Ovary (tissue), 9 donors: ENCODE measurements around the gene ZNF296. TPM values are rescaled to one million over a fixed set of nuclear protein-coding genes. Genes with fewer than 3 reads are reported as not detected.

ENCODE experiments used
- DNase-seq, 5 donors: peaks; one replicate each; pipeline ENCODE4 v3.0.0-alpha.2; 2019 to 2020
- H3K27ac ChIP-seq, 2 donors: fragments of 200-600 bp; one replicate each; pipeline versions ENCODE4 v1.5.1 to v1.8.0; 2019 to 2022
- H3K27me3 ChIP-seq: fragments of 200-600 bp; one replicate; pipeline ENCODE4 v1.8.0; 2022
- H3K36me3 ChIP-seq: fragments of 200-600 bp; sonication (generic); one replicate; pipeline ENCODE4 v1.5.1; 2019
- H3K4me1 ChIP-seq: one replicate; pipeline ENCODE4 v1.8.1; 2013; ENCODE audit warnings: mild to moderate bottlenecking, moderate library complexity; ENCODE audit not compliant: insufficient read depth
- H3K4me3 ChIP-seq: fragments of 200-600 bp; sonication (generic); one replicate; pipeline ENCODE4 v1.5.1; 2017
- H3K9me3 ChIP-seq, 2 donors: fragments of 200-600 bp in 1 of 2; sonication (generic) in 1 of 2; one replicate each; pipeline versions ENCODE4 v1.5.1 to v1.8.1; 2013 to 2019; ENCODE audit warnings: mild to moderate bottlenecking in 1 of 2, moderate library complexity in 1 of 2
- CTCF ChIP-seq, 3 donors: fragments of 450-650 bp in 2 of 3; fragments of 200-600 bp in 1 of 3; IDR thresholded peaks; one replicate each; pipeline versions ENCODE4 v1.5.1 to v1.8.0; 2016 to 2022; ENCODE audit warnings: antibody characterized with exemption in 3 of 3, mild to moderate bottlenecking in 1 of 3
- EP300 ChIP-seq: sonication (generic); formaldehyde crosslinking; IDR thresholded peaks from one replicate; pipeline ENCODE4 v1.6.1; 2017; ENCODE audit warnings: antibody characterized with exemption
- POLR2A ChIP-seq: fragments of 450-650 bp; IDR thresholded peaks from one replicate; pipeline ENCODE4 v1.6.1; 2017; ENCODE audit warnings: antibody characterized with exemption, mild to moderate bottlenecking, moderate library complexity
- WGBS, 3 donors: extraction: QIAGEN DNeasy Blood & Tissue Kit in 1 of 3; methylation state at CpG; one replicate each; pipeline versions ENCODE4 v1.1.5 to v1.1.7; 2013 to 2017; 5-methylcytosine and 5-hydroxymethylcytosine counted together
- intact Hi-C, 4 donors: fragments of 100-400 bp; cut with DNase I; formaldehyde crosslinking; loops; one replicate each; pipeline versions ENCODE4 v1.11.0 to v1.15.1; 2022 to 2023
- polyA plus RNA-seq, 2 donors: library from polyadenylated mRNA; stranded (reverse); fragments of 200-250 nt in 1 of 2; fragments of 350-450 nt in 1 of 2; fragmentation: Illumina TruSeq in 1 of 2; extraction: RNeasy Lipid Tissue Mini Kit (QIAGEN cat#74804) in 1 of 2; gene quantifications; one replicate each; pipeline ENCODE4 v1.2.3, GENCODE V29; 2013 to 2014
- total RNA-seq, 7 donors: library from RNA; depleted of rRNA in 2 of 7; stranded (reverse); fragments of >200 nt in 2 of 7; fragmentation: NEBNext Ultra II Directional in 3 of 7; extraction: Animal tissue kit (Norgen Biotek cat#: 25700) in 3 of 7; gene quantifications; one replicate each; pipeline versions ENCODE4 v1.1.0 to v1.2.4, GENCODE V29; 2016 to 2023
- donor health status: DM: no; HTN: no; CAD: no; lungs with moderate emphysema.
- donor health status: DM: no; HTN: no; CAD: no.
- donor health status: Bipolar disorder and iron deficiency.
- donor health status: DM: yes; HTN: yes; CAD: no.
- donor health status: DM: no; HTN: no; CAD: no.
- donor health status: DM: yes; HTN: yes; CAD: no.

The ZNF296 gene
- total and polyA plus RNA-seq, 9 donors = 0.24 to 2.4 (median 0.41) TPM; not detected in 1

DNA sequence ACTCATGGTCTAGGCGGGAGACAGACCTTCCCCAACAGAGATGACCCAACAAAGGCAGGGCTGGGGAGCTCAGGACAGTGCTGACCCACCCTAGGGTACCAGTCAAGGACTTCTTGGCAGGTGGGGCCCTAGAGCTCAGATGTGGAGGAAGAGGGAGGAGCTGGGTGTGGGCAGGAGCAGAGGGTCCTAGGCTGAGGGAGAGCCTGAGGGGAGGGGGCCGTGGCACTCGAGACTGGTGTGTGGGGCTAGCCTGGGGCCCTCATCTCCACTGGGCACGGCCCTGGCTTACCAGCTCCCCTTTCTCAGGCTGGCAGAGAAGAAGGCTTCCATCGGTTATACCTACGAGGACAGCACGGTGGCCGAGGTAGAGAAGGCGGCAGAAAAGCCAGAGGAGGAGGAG lies 18.8 kb downstream of the ZNF296 start:
- Histone ChIP-seq H3K27ac (no peak overlapping the region), H3K27me3 (no peaks in the 10 kb centered on the region), H3K36me3 (no peaks in the 10 kb centered on the region), H3K4me3 (no peak overlapping the region), H3K9me3 (no peaks in the 10 kb centered on the region), H3K4me1 (no peaks in the 10 kb centered on the region)
- WGBS, 3 donors = 75 to 84% (median 81%) methylated on average over 9 of the region's 9 CpGs
- DNase-seq = no peak
- TF ChIP-seq EP300 (no peak), POLR2A (no peak), CTCF (IDR thresholded peaks at IDR 0.05) (no peak)
- intact Hi-C loops = loop anchor here in 1 of 4 donors (10.0 kb wide), 1 partner anchor 153 kb away; the partner anchor contains the start of gene APOE

GRCh38 chr19:45056831-45057230 lies 19.4 kb downstream of the ZNF296 start:
- intact Hi-C loops = loop anchor here in 1 of 4 donors (10.0 kb wide), 1 partner anchor 152 kb away; the partner anchor contains the start of gene APOE
- no peaks in the 10 kb centered on the region for H3K4me1 ChIP-seq
- H3K27me3 ChIP-seq = no peaks in the 10 kb centered on the region
- DNase-seq = no peak
- WGBS, 3 donors = 84 to 89% (median 87%) methylated on average over 8 of the region's 8 CpGs
- no peaks in the 10 kb centered on the region for H3K9me3 ChIP-seq
- no peaks in the 10 kb centered on the region for H3K36me3 ChIP-seq
- no peak for TF ChIP-seq POLR2A
- no peak for TF ChIP-seq CTCF (IDR thresholded peaks at IDR 0.05)
- no peak overlapping the region for H3K4me3 ChIP-seq
- no peak overlapping the region for H3K27ac ChIP-seq

- no peaks in the 10 kb centered on the region for H3K4me1 ChIP-seq
- DNase-seq = no peak
- H3K36me3 ChIP-seq = no peaks in the 10 kb centered on the region
- intact Hi-C loops = loop anchor here in 1 of 4 donors (10.0 kb wide), 1 partner anchor 147 kb away; the partner anchor contains the start of gene APOE
- TF ChIP-seq CTCF (IDR thresholded peaks at IDR 0.05) (no peak), EP300 (no peak), POLR2A (no peak)
- 66 to 78% (median 71%) methylated on average over 9 of the region's 9 CpGs for WGBS, 3 donors
- H3K9me3 ChIP-seq = no peaks in the 10 kb centered on the region
- no peaks in the 10 kb centered on the region for H3K27me3 ChIP-seq
- H3K27ac ChIP-seq = no peak overlapping the region
- H3K4me3 ChIP-seq = no peak overlapping the region
Observed at GRCh38 chr19:45051929-45052579, 24.2 kb downstream of the ZNF296 start.

- WGBS, 3 donors = 87 to 90% (median 89%) methylated on average over 6 of the region's 6 CpGs
- no peaks in the 10 kb centered on the region for H3K36me3 ChIP-seq
- no peak overlapping the region for H3K4me3 ChIP-seq
- TF ChIP-seq CTCF (IDR thresholded peaks at IDR 0.05) (no peak), EP300 (no peak), POLR2A (no peak)
- no peak for DNase-seq
- intact Hi-C loops = loop anchor here in 1 of 4 donors (10.0 kb wide), 1 partner anchor 145 kb away; the partner anchor contains the start of gene APOE
- no peaks in the 10 kb centered on the region for H3K27me3 ChIP-seq
- no peak overlapping the region for H3K27ac ChIP-seq
- no peaks in the 10 kb centered on the region for H3K9me3 ChIP-seq
- H3K4me1 ChIP-seq = no peaks in the 10 kb centered on the region
Observed at GRCh38 chr19:45050036-45050435, 26.2 kb downstream of the ZNF296 start.
